NCI-H2171 (cell line): ENCODE results near the gene PKD1L1.

Experiments
- DNase-seq: peaks from one replicate; lab custom pipeline; 2025; lab: John Stamatoyannopoulos, UW

PKD1L1 gene

GRCh38 chr7:47792521-47793121, 155.6 kb downstream of the PKD1L1 start:
- DNase-seq: no peak

- DNase-seq: no peak
Observed at GRCh38 chr7:47791682-47792081, 156.6 kb downstream of the PKD1L1 start.

- no peak for DNase-seq
Observed at GRCh38 chr7:47788083-47788482, 160.2 kb downstream of the PKD1L1 start.

- no peak for DNase-seq
Observed at GRCh38 chr7:47787249-47788069, 160.8 kb downstream of the PKD1L1 start.

- no peak for DNase-seq
Observed at GRCh38 chr7:47786557-47787248, 161.6 kb downstream of the PKD1L1 start.

- DNase-seq: no peak
Observed at GRCh38 chr7:47785923-47786556, 162.2 kb downstream of the PKD1L1 start.

GRCh38 chr7:47783456-47784223, 164.6 kb downstream of the PKD1L1 start:
- DNase-seq: no peak

- DNase-seq: no peak
Observed at GRCh38 chr7:47782792-47783191, 165.5 kb downstream of the PKD1L1 start.

- DNase-seq: peak; percentile 50
Observed at GRCh38 chr7:47782022-47782421, 166.2 kb downstream of the PKD1L1 start.

- no peak for DNase-seq
Observed at GRCh38 chr7:47780555-47780954, 167.7 kb downstream of the PKD1L1 start.

- DNase-seq: no peak
Observed at GRCh38 chr7:47779341-47779771, 168.9 kb downstream of the PKD1L1 start.

- no peak for DNase-seq
Observed at GRCh38 chr7:47778153-47778661, 170.1 kb downstream of the PKD1L1 start.

GRCh38 chr7:47777531-47778152, 170.6 kb downstream of the PKD1L1 start:
- DNase-seq: no peak

GRCh38 chr7:47776335-47776734, 171.9 kb downstream of the PKD1L1 start:
- DNase-seq: no peak

GRCh38 chr7:47775238-47775637, 173.0 kb downstream of the PKD1L1 start:
- DNase-seq: no peak

GRCh38 chr7:47772492-47772891, 175.8 kb downstream of the PKD1L1 start:
- DNase-seq: no peak

- no peak for DNase-seq
Observed at GRCh38 chr7:47771990-47772360, 176.3 kb downstream of the PKD1L1 start.

GRCh38 chr7:47771336-47771989, 176.8 kb downstream of the PKD1L1 start:
- DNase-seq: no peak

- DNase-seq: no peak
Observed at GRCh38 chr7:47766126-47766525, 182.1 kb downstream of the PKD1L1 start.

- DNase-seq: no peak
Observed at GRCh38 chr7:47765373-47765979, 182.8 kb downstream of the PKD1L1 start.
